ENCODE results near the gene HTRA3.
"Not testable (repeated sequence)": the region's sequence is repeated elsewhere in the genome, so short reads cannot be mapped to it uniquely, and the experiment has no call there.

The HTRA3 gene

GRCh38 chr4:8346838-8347605 is 77.5 kb downstream of the HTRA3 start:
- no peak for DNase-seq

GRCh38 chr4:8347660-8348059 is 78.1 kb downstream of the HTRA3 start:
- no peak for DNase-seq

GRCh38 chr4:8348071-8348470 is 78.5 kb downstream of the HTRA3 start:
- DNase-seq: no peak

GRCh38 chr4:8349236-8349635 is 79.7 kb downstream of the HTRA3 start:
- DNase-seq: not testable (repeated sequence)

- DNase-seq: no peak
These were observed 80.2 kb downstream of the HTRA3 start for GRCh38 chr4:8349664-8350236.

GRCh38 chr4:8350352-8350751 is 80.8 kb downstream of the HTRA3 start:
- DNase-seq: no peak

- no peak for DNase-seq
These were observed 81.4 kb downstream of the HTRA3 start for GRCh38 chr4:8350841-8351461.

- no peak for DNase-seq
These were observed 82.4 kb downstream of the HTRA3 start for GRCh38 chr4:8351931-8352367.

- no peak for DNase-seq
These were observed 83.0 kb downstream of the HTRA3 start for GRCh38 chr4:8352368-8353157.

- DNase-seq: no peak
These were observed 83.7 kb downstream of the HTRA3 start for GRCh38 chr4:8353158-8353669.

GRCh38 chr4:8353912-8354453 is 84.4 kb downstream of the HTRA3 start:
- DNase-seq: no peak

GRCh38 chr4:8355306-8355705 is 85.8 kb downstream of the HTRA3 start:
- DNase-seq: no peak

- DNase-seq: no peak
These were observed 86.5 kb downstream of the HTRA3 start for GRCh38 chr4:8355864-8356565.

All from cerebellar nuclear complex (tissue), 1 donor.